Effector CD4-positive, alpha-beta T cell (primary cell): Measurements from ENCODE around the gene PUDP.
"Not testable (repeated sequence)": the region's sequence is repeated elsewhere in the genome, so short reads cannot be mapped to it uniquely, and the experiment has no call there.

Experiments
- DNase-seq: peaks from one replicate; pipeline ENCODE4 v3.0.0-alpha.2; 2020

The PUDP gene

GRCh38 chrX:7024850-7025249 lies 123.1 kb downstream of the PUDP start:
- no peak for DNase-seq

GRCh38 chrX:7022996-7023395 lies 125.0 kb downstream of the PUDP start:
- not testable (repeated sequence) for DNase-seq

DNA sequence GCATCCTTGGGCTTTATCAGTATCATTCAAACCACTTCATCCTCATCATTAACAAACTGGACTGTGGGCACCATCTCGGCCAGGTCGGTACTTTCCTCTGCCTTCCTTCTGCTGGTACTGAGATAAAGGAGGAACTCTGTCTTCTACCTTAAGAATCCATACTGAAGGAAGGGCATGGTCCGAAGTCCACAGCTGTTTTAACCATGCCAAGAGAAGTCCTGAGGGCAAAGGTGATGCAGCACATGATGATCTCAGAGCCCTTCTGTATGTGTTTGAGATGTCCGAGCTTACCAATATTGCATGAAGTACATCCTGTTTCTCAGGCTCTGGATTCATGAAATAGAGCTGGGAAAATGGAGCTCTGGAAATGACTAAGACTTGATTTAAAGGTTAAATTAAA lies 126.0 kb downstream of the PUDP start:
- no peak for DNase-seq

DNA sequence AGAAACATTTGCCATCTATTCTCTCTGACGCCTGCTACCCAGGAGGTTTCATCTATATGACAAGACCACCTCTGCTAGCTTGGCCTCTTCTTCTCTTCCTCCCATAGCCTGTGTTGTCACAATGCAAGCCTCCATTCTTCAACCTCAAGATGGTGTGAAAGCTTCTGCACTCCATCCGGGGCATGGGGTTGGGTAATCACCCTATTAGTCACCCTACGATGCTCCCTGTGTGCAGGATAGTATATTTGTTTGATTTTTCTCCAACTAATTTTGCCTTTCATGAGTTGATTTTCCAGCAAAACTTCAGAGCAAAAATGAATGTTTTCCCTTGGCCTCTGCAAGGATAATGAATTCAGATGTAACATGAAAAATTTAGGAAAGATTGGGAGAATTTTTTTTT lies 128.4 kb downstream of the PUDP start:
- DNase-seq, result no peak

- not testable (repeated sequence) for DNase-seq
These were observed 135.6 kb downstream of the PUDP start for GRCh38 chrX:7012262-7012834.

GRCh38 chrX:7010897-7011296 lies 137.1 kb downstream of the PUDP start:
- DNase-seq, result not testable (repeated sequence)

DNA sequence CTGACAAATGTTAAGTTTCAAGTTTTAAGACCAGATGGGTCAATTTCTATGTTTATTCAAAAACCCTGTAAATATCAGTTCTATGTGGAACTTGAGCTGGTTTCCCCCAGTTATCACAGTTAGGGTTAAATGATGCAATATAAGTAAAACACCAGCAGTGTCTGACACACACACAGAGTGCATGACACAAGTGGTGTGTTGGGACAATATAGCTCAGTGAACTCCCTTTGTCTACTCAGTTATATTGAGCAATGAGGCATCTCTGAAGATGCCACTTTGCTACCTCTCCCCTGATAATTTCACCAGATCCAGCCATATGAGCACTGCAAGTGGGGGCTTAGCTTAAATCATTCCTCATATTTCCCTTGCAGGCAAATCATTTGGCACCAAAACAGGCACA lies 140.6 kb downstream of the PUDP start:
- DNase-seq, result not testable (repeated sequence)
